ENCODE measurements around the gene PPIG. TPM values are rescaled to one million over a fixed set of nuclear protein-coding genes. Genes with fewer than 3 reads are reported as not detected.

Gene PPIG
- total RNA-seq, 4 donors from 2014 or later: 30.2 to 32.5 (median 30.7) TPM

DNA sequence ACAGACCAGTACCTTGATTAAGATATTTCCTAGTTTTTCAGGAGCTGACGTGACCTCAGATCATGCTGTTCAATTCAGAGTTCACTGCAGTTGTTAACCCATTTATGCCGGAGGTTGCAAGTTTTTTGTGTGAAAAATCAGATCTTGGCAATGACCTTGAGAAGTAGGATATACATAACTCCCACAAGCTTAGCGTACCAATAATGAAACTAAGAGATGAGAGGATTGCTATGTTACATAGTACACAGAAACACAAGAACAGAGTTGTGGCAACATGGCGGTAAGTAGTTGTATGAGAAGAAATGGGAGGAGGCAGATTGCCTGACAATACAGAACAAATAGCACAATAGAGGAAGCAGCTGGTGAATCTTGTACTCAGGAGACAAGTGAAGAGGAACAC, 39.1 kb downstream of the PPIG start:
- no peak for TF ChIP-seq CTCF (IDR thresholded peaks at IDR 0.05)
- ATAC-seq (ENCODE audit: low FRiP score): no peak
- DNase-seq (ENCODE audit: low spot score): no peak

GRCh38 chr2:169625781-169626180, 41.6 kb downstream of the PPIG start:
- ATAC-seq (ENCODE audit: low FRiP score): no peak
- TF ChIP-seq CTCF (IDR thresholded peaks at IDR 0.05): no peak
- DNase-seq (ENCODE audit: low spot score): no peak

DNA sequence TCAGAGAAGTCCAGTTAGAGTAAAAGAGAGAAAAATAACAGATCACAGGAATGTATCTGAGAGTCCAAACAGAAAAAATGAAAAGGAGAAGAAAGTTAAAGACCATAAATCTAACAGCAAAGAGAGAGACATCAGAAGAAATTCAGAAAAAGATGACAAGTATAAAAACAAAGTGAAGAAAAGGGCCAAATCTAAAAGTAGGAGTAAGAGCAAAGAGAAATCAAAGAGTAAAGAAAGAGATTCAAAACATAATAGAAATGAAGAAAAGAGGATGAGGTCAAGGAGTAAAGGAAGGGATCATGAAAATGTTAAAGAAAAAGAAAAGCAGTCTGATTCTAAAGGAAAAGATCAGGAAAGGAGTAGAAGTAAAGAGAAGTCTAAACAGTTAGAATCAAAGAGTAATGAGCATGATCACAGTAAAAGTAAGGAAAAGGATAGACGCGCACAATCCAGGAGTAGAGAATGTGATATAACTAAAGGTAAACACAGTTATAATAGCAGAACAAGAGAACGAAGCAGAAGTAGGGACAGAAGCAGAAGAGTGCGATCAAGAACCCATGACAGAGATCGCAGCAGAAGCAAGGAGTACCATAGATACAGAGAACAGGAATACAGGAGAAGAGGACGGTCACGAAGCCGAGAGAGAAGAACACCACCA, 52.4 kb downstream of the PPIG start:
- ATAC-seq (ENCODE audit: low FRiP score) (no peak), DNase-seq (ENCODE audit: low spot score) (no peak)
- no peak for TF ChIP-seq CTCF (IDR thresholded peaks at IDR 0.05)

DNA sequence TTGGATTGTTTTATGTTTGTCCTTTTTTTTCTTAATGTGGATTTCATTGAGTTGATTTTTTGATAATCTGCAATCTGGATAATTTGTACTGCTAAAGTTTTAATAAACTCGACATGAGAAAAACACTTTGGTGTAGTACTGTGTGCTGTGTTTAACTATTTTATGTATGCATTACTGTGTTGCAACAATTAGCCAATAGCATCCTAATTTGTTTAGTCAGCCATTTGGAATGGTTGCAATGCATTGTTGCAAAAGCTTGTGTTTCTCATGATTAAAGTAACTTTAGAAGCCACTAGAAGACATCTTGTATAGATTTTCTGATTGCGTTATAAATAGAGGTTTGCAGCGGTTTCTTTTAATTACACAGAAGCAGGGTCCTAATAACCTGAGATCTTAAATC, 53.5 kb downstream of the PPIG start:
- no peak for DNase-seq (ENCODE audit: low spot score)
- TF ChIP-seq CTCF (IDR thresholded peaks at IDR 0.05): no peak
- no peak for ATAC-seq (ENCODE audit: low FRiP score)

DNA sequence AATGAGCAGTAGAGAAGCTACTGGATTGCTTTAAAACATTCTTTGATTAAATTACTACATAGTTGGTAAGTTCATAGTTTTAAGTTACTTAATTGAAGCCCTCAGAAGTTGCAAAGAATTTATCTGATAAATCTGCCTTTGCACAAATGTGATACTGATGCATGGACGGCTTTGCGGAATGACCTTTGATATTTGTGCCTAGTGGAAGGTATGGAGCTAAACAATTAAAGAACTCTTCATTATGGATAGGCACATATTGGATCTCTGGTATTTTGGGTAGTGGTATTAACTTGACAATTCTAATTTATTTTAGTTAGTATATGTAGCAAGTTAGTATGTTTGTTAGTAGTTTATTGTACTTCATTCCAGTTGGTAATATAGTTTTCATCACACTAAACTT, 56.0 kb downstream of the PPIG start:
- no peak for ATAC-seq (ENCODE audit: low FRiP score)
- no peak for TF ChIP-seq CTCF (IDR thresholded peaks at IDR 0.05)
- DNase-seq (ENCODE audit: low spot score): no peak

- ATAC-seq (ENCODE audit: low FRiP score) (no peak), DNase-seq (ENCODE audit: low spot score) (no peak)
- no peak for TF ChIP-seq CTCF (IDR thresholded peaks at IDR 0.05)
Observed at GRCh38 chr2:169641464-169641863, 57.3 kb downstream of the PPIG start.

GRCh38 chr2:169644173-169644572, 60.0 kb downstream of the PPIG start:
- DNase-seq (ENCODE audit: low spot score) (no peak), ATAC-seq (ENCODE audit: low FRiP score) (no peak)
- TF ChIP-seq CTCF (IDR thresholded peaks at IDR 0.05): no peak

Measured in omental fat pad (tissue), 4 donors.